Stimulated activated memory B cell treated with anti-CD40 and anti-IgM and Interleukin-4, amounts not matched to agents 10 μg/mL and 1 μg/mL and 100 μg/mL, for 72 hours (primary cell): Measurements from ENCODE around the gene PDE4D.
"Not testable (repeated sequence)": the region's sequence is repeated elsewhere in the genome, so short reads cannot be mapped to it uniquely, and the experiment has no call there.

Experiments used
- ATAC-seq: fragments of 150-1000 bp; cut with Tn5 transposase; 2 replicates; pipeline ENCODE4 v1.10.0; 2021
- H3K27ac Mint-ChIP-seq: one replicate; pipeline ENCODE4 v1.8.0; 2022; ENCODE audit warnings: mild to moderate bottlenecking, mixed read lengths
- H3K27me3 Mint-ChIP-seq: one replicate; pipeline ENCODE4 v1.8.0; 2022; ENCODE audit warnings: mixed read lengths
- H3K36me3 Mint-ChIP-seq: one replicate; pipeline ENCODE4 v1.8.0; 2022; ENCODE audit warnings: mixed read lengths
- H3K4me1 Mint-ChIP-seq: one replicate; pipeline ENCODE4 v1.8.0; 2022; ENCODE audit warnings: mixed read lengths
- H3K4me3 Mint-ChIP-seq: one replicate; pipeline ENCODE4 v1.8.0; 2022; ENCODE audit warnings: mild to moderate bottlenecking, moderate library complexity, mixed read lengths
- H3K9me3 Mint-ChIP-seq: one replicate; pipeline ENCODE4 v1.8.0; 2022; ENCODE audit warnings: mixed read lengths

Gene PDE4D

DNA sequence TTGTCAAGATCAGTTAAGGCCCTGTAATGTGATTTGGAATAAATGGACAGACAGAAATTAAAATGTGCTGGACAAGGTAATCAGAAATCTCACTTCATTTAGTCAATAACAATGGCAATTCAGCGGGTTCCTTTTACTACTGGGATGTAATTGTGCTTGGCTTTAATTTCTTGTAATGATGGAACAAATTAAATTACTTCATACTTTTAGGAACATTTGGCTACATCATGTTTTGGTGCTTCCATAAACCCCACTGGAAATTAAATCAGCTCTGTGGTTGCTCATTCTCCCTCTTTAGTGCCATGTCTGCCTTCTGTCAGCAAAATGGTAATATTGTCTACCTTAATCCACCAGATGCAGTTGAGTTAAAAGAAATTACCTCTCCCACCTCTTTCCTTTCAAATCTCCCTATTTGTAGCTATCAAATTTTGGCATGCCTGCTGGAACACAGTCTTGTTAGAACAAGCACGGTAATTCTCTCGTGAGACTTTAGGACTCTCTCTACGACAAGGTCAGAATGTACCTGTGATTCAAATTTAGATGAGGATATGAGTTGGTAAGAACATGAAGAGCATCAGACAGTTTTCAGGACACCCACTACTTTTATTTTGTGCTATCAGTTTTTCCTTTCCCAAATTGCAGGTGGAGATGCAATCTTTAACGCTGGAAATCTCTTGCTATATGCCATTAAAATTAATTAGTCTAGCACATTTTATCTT lies 834.4 kb downstream of the PDE4D start:
- no peaks in the 10 kb centered on the region for H3K9me3 Mint-ChIP-seq
- H3K4me3 Mint-ChIP-seq = no peak overlapping the region
- no peaks in the 10 kb centered on the region for H3K4me1 Mint-ChIP-seq
- H3K36me3 Mint-ChIP-seq = no peaks in the 10 kb centered on the region
- H3K27me3 Mint-ChIP-seq = no peaks in the 10 kb centered on the region
- ATAC-seq = no peak
- no peak overlapping the region for H3K27ac Mint-ChIP-seq

DNA sequence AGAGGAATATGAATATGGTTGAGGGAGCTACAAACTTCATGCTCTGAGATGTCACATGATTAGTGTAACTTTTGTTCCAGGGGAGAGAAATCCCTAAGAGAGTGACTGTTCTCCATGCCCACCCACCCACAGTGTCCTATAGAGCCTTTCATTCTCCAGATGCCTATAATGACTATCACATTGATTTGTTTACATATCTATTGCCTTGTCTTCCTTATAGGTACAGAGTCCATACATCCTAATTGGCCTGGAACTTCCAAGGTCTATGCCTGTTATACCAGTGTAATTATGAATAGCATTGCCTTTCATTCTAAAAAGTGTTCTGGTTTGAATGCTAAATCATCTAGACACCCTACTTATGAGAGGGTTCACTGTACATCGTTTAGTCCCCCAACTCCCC lies 835.3 kb downstream of the PDE4D start:
- H3K27me3 Mint-ChIP-seq = no peaks in the 10 kb centered on the region
- no peaks in the 10 kb centered on the region for H3K9me3 Mint-ChIP-seq
- H3K27ac Mint-ChIP-seq = no peak overlapping the region
- no peak for ATAC-seq
- H3K4me3 Mint-ChIP-seq = no peak overlapping the region
- no peaks in the 10 kb centered on the region for H3K4me1 Mint-ChIP-seq
- H3K36me3 Mint-ChIP-seq = no peaks in the 10 kb centered on the region

DNA sequence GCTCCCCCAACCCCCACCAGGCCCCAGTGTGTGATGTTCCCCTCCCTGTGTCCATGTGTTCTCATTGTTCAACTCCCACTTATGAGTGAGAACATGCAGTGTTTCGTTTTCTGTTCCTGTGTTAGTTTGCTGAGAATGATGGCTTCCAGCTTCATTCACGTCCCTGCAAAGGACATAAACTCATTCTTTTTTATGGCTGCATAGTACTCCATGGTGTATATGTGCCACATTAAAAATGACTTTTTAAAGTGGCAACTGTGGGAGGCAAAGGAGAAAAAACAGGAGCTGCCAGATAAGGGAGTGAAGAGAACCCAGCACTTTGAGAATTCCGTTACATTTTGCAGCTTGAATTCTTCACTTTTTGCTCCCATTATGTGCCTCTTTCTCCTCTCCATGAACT lies 836.9 kb downstream of the PDE4D start:
- not testable (repeated sequence) for H3K27me3 Mint-ChIP-seq, H3K4me1 Mint-ChIP-seq, H3K9me3 Mint-ChIP-seq, H3K27ac Mint-ChIP-seq, ATAC-seq, H3K4me3 Mint-ChIP-seq, H3K36me3 Mint-ChIP-seq

DNA sequence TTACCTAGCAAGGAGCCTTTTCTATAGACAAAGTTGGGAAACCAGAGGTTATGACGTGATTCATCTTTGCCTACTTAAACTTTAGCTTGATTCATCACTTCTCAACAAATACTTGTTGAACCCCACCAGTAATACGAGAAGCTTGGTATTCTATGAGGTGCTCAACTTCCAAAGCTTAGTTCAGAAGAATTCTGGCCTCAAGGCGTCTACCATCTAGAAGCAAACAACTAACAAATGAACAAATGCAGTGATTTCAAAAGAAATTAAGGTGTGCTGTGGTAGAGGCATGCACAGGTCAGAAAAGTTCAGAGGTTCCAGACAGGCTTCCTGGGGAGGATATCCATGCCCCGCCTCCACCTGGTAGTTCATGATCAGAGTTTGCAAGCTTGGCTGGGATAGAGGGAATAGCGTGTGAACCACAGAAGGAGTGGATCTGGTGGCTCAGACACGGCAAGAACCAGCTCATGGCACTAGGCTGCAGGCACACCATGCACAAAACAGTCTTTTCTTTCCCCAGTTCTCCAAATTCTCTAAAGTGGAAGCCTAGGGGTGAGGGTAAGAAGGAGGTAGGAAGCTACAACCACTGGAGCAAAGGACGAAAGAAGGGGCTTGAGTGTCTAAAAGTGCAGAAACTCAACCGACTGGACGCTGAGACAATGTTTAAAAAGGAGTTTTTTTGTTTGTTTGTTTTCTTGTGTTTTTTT lies 837.6 kb downstream of the PDE4D start:
- no peak overlapping the region for H3K4me3 Mint-ChIP-seq
- H3K4me1 Mint-ChIP-seq = no peaks in the 10 kb centered on the region
- ATAC-seq = no peak
- H3K27me3 Mint-ChIP-seq = no peaks in the 10 kb centered on the region
- H3K27ac Mint-ChIP-seq = no peak overlapping the region
- H3K9me3 Mint-ChIP-seq = no peaks in the 10 kb centered on the region
- H3K36me3 Mint-ChIP-seq = no peaks in the 10 kb centered on the region

DNA sequence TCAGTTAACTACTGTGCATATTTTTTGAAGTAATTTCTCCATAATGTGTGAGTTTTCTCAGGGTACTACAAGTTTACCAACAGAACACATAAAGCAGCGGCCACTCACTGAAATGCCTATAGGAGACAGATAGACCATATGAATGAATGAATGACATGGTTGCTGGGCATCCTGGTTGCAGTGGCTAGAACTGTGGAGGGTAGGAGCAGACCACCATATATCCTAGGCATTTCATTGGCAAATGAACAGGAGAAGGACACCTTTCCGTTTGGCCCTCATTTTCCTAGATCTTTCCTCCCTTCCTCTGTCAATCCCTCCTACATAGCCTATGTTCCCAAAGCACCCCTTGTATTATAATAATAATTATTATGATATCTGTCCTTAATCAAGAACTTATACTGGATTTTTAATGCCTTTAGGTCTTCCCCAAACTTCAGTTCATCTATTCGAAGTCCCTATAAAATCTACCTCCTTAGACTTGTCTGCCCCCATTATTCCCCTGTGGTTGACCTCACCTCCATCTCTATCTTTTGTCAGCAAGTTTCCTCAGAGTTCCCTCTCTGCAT lies 838.5 kb downstream of the PDE4D start:
- no peaks in the 10 kb centered on the region for H3K9me3 Mint-ChIP-seq
- H3K27ac Mint-ChIP-seq = no peak overlapping the region
- no peak overlapping the region for H3K4me3 Mint-ChIP-seq
- H3K27me3 Mint-ChIP-seq = no peaks in the 10 kb centered on the region
- no peaks in the 10 kb centered on the region for H3K4me1 Mint-ChIP-seq
- no peak for ATAC-seq
- H3K36me3 Mint-ChIP-seq = no peaks in the 10 kb centered on the region

DNA sequence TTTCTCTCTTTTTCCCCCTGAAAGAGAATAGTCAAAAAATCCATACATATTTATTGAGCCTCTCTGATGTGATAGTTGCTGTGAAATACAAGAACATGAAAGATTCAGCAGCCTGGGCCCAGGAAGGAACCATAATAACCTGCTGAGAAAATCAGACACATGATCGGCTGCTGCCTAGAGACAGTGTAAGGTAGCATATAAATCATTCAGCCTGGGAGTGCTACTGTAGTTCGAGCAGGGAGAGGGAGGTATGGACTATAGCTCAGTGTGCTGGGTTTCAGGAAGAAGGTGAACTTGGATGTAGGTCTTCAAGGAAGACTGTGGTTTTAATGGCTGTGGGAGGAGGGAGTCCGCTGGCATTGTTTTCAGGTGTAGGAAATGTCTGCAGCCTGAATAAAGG lies 841.6 kb downstream of the PDE4D start:
- no peaks in the 10 kb centered on the region for H3K27me3 Mint-ChIP-seq
- H3K4me3 Mint-ChIP-seq = no peak overlapping the region
- no peaks in the 10 kb centered on the region for H3K36me3 Mint-ChIP-seq
- no peaks in the 10 kb centered on the region for H3K4me1 Mint-ChIP-seq
- H3K27ac Mint-ChIP-seq = no peak overlapping the region
- H3K9me3 Mint-ChIP-seq = no peaks in the 10 kb centered on the region
- ATAC-seq = no peak

DNA sequence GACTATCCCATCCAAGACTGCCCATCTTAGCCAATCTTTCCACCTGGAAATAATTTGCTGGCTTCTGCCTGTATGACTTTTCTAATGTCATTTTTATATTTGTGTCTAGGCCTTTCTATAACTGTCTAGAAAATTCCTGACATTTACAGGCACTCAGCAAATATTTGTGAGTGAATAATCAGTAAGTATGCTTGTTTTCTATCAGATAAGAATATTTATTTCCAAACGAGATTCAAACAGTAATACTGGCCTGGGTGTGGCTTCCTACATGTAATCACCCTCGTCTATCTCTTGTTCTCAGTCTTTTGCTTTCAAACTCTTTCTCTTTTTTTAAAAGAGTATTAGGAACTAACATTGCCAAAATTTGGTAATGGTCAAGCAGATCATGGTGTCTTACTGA lies 844.4 kb downstream of the PDE4D start:
- H3K4me3 Mint-ChIP-seq = no peak overlapping the region
- H3K4me1 Mint-ChIP-seq = no peaks in the 10 kb centered on the region
- H3K9me3 Mint-ChIP-seq = no peaks in the 10 kb centered on the region

DNA sequence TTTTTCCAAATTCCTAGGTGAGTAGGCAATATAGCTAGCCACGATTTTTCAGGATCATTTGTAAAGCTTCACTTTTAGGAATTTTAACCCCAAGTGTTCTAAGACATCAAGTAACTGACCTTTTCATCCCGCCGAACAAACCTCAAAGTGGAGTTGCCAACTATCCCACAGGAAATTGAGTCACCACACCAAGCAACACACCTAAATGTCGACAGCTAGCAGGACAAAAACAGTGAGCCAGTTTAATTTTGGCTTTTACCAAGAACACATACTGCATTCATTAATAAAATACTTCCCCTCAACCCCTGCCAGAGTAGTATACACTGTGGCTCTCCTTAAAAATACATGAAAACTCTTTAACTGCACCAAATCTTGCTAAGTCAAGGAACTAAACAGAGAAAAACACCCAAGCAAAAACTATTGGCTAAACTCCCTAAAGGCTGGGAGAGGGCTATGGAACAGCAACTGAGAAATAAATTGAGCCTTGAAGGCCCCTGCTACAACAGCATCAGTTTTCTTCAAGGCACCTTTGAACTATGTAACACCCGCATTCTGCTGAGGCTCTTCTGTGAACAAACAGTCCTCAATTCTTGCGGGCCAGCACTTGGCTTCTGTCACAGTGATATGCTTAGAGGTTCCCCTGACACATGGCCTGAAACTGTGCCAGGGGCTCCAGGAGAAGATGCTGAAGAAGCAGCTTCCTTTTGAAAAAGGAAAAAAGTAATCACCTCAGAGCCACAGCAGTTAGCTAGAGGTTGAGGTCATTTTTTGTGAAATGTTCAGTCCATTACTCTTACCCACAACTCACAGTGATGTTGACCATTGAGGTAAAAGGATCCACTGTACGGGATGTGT lies 851.1 kb downstream of the PDE4D start:
- Mint-ChIP-seq H3K27ac (no peak overlapping the region), H3K36me3 (peaks cover 4% of the 10 kb centered on the region), H3K9me3 (no peaks in the 10 kb centered on the region), H3K4me3 (no peak overlapping the region), H3K4me1 (peaks cover 26% of the 10 kb centered on the region), H3K27me3 (peaks cover 9% of the 10 kb centered on the region)
- ATAC-seq = no peak

More for the DNA sequence above, 844.4 kb downstream of the PDE4D start:
- no peak overlapping the region for H3K27ac Mint-ChIP-seq
- H3K36me3 Mint-ChIP-seq = peaks cover 4% of the 10 kb centered on the region
- no peak for ATAC-seq
- H3K27me3 Mint-ChIP-seq = no peaks in the 10 kb centered on the region

DNA sequence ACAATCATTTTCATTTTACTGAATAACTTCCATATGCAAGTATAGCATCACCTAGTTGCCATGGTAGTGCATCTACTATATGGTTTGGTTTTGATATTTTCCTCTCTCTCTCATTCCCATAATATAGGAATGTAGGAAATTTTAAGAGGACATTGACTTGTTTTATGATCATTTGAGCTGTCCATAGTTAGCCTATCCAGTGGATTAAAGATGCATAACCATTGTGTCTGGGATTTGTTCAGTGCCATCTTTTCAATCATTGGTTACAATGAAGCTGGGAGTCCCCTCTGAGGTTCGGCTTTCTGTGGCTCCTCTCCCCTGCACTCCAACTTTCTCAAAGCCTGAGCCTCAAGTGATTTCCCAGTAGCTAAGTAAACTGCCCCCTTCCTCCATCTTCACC lies 852.2 kb downstream of the PDE4D start:
- peaks cover 26% of the 10 kb centered on the region for H3K4me1 Mint-ChIP-seq
- H3K9me3 Mint-ChIP-seq = no peaks in the 10 kb centered on the region
- no peak overlapping the region for H3K4me3 Mint-ChIP-seq
- ATAC-seq = no peak
- H3K27me3 Mint-ChIP-seq = peaks cover 9% of the 10 kb centered on the region
- peaks cover 4% of the 10 kb centered on the region for H3K36me3 Mint-ChIP-seq
- no peak overlapping the region for H3K27ac Mint-ChIP-seq

DNA sequence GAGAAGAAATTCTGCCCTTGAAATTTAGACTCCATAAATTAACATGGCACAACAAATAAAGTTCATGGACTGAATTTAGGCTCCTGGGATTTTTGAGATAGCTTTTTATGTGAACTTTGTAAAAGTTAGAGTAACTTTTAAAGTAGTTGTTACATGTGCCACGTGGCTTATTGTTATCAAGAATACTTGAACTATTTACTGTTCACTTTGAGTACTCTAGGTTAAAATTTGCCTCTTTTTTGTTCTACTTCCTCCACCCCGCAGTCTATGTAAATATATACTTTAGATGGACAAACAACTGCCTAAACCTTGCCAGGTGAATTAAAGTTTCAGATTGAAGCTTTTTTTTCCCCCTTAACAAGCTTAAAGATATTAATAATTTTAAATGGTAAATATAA lies 852.7 kb downstream of the PDE4D start:
- Mint-ChIP-seq H3K4me3 (no peak overlapping the region), H3K36me3 (peaks cover 4% of the 10 kb centered on the region), H3K4me1 (peaks cover 26% of the 10 kb centered on the region), H3K27me3 (peaks cover 9% of the 10 kb centered on the region), H3K27ac (no peak overlapping the region), H3K9me3 (no peaks in the 10 kb centered on the region)
- ATAC-seq = no peak

DNA sequence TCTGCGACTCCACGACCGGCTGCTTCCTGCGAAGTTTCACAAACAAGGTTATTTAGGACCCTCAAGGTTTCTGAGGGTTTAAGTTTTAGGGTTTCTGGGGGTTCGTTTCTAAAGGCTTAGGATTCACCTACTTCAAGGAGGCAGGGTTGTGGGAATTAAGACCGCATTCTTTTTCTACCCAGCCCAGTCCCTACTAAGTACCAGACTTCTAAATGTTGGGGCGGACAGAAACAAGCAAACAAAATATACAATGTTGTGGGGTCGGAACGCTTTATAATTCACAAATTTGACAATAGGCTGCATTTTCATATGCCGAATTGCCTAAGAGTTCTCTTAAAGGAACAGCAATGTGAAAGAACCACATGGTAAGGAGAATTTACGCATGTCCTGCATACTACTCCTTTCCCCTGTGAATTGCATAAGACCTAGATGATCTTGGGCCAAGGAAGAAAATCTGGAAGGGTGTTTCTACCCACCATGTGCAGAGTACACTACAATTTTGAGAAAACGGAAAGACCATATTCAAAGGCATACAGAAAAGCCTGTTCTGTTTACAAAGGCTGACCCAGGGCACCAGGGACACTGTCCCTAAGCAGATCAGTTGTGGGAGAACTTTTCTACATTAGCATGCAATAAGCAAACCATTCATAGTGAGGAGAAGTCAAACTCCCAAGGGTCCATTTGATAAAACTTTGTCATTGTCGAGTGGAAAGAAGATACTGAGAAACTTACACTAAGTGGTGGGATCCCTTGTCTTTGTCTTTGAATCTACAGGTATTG lies 853.3 kb downstream of the PDE4D start:
- no peak for ATAC-seq

DNA sequence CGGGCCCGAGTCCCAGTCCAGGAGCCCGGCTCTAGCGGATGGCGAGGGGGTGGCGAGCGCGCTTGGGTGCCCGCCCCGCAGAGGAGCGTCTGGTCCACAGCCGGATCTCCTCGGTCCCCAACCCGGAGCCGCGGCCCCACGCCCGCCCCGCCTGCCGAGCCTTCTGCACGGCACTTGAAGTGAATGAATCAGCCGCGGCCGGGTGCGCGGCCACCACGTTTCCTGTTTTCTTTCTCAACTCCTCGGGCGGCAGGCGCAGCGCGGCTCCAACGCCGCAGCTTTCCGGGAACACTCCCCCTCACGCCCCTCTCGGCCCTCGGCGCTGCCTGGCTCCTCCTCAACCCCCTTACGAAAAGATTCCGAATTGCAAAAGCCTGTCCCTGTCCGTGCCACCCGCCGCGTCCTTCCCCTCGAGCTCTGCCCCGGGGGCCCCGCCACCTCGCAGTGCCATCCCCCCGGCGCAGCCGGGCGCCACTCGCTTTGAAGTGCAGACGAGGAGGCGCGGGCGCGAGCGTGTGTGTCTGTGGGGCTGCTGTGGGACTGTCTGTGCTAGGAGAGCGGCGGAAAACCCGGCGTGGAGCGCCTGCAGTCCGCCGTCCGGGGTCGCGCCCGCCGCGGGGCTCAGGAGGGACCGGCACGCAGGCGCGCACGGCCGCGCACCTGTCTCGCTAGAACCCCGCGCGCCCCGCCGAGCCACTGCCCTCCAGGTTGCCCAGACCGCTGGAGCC lies 854.1 kb downstream of the PDE4D start:
- Mint-ChIP-seq H3K4me1 (peaks cover 26% of the 10 kb centered on the region), H3K4me3 (peak overlapping the region; percentile 88), H3K36me3 (no peaks in the 10 kb centered on the region), H3K27me3 (peaks cover 9% of the 10 kb centered on the region), H3K9me3 (no peaks in the 10 kb centered on the region), H3K27ac (peak overlapping the region; percentile 75)
- ATAC-seq = peak; percentile 85

More for the DNA sequence above, 853.3 kb downstream of the PDE4D start:
- H3K4me3 Mint-ChIP-seq = peak overlapping the region; percentile 88
- no peaks in the 10 kb centered on the region for H3K9me3 Mint-ChIP-seq
- peaks cover 9% of the 10 kb centered on the region for H3K27me3 Mint-ChIP-seq
- peak overlapping the region; percentile 75 for H3K27ac Mint-ChIP-seq
- peaks cover 26% of the 10 kb centered on the region for H3K4me1 Mint-ChIP-seq
- peaks cover 4% of the 10 kb centered on the region for H3K36me3 Mint-ChIP-seq

DNA sequence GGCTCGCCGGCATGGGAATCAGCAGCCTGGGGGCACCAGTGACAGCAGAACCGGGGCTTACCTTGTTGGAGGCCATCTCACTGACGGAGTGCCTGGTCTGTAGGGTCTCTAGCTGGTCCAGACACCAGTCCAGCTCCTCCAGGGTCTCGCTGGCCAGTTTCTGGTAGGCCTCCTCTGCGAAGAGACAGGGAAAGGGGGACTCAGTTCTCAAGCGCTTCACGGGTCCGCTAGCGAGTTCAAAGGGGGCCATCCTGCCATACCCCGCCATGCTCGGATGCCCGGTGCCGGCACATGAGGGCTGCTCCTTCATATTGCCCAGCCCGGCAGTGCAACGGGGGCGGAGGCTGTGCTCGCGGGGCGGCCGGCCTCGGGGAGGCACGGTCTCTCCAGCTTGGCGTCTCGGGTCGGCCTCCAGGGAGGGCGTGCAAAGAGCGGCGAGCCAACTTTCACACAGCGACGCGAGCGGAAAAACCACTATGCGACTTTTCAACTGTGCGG lies 854.7 kb downstream of the PDE4D start:
- H3K4me1 Mint-ChIP-seq = peaks cover 26% of the 10 kb centered on the region
- ATAC-seq = peak; percentile 60
- H3K36me3 Mint-ChIP-seq = no peaks in the 10 kb centered on the region
- no peaks in the 10 kb centered on the region for H3K9me3 Mint-ChIP-seq
- peaks cover 9% of the 10 kb centered on the region for H3K27me3 Mint-ChIP-seq
- peak overlapping the region; percentile 88 for H3K4me3 Mint-ChIP-seq
- peak overlapping the region; percentile 75 for H3K27ac Mint-ChIP-seq
